CD4-positive, alpha-beta memory T cell (primary cell): Measurements from ENCODE around the gene IL1RL1. TPM values are rescaled to one million over a fixed set of nuclear protein-coding genes. Genes with fewer than 3 reads are reported as not detected.

Source experiments
- CTCF ChIA-PET: fragments of 350-600 bp; sonication (Branson Sonifier 250); formaldehyde crosslinking; loops from one replicate; lab custom pipeline; 2021; ENCODE audit warnings: inconsistent platforms; ENCODE audit not compliant: partially characterized antibody; lab: Charles Lee
- POLR2A ChIA-PET: fragments of 350-600 bp; sonication (Branson Sonifier 250); formaldehyde crosslinking; loops from one replicate; lab custom pipeline; 2021; ENCODE audit not compliant: partially characterized antibody; lab: Charles Lee
- DNase-seq, 5 donors: peaks; one replicate each; pipeline versions ENCODE4 v3.0.0 to v3.0.0-alpha.2; 2020 to 2022; ENCODE audit warnings: mixed read lengths in 1 of 5
- H3K27ac ChIP-seq: one replicate; pipeline ENCODE4 v1.7.0; 2013; ENCODE audit warnings: low read depth, low read length
- H3K27me3 ChIP-seq: 2 replicates; pipeline ENCODE4 v1.7.0; 2013; ENCODE audit warnings: mild to moderate bottlenecking, low read length, moderate library complexity; ENCODE audit not compliant: insufficient read depth
- H3K36me3 ChIP-seq: 2 replicates; pipeline ENCODE4 v1.7.0; 2013; ENCODE audit warnings: mild to moderate bottlenecking, low read length, moderate library complexity; ENCODE audit not compliant: insufficient read depth
- H3K4me1 ChIP-seq: 2 replicates; pipeline ENCODE4 v1.7.0; 2013; ENCODE audit warnings: mild to moderate bottlenecking, low read length, moderate library complexity; ENCODE audit not compliant: insufficient read depth
- H3K4me3 ChIP-seq, 2 donors: one replicate each; pipeline ENCODE4 v1.7.0; 2013; ENCODE audit warnings: low read length in 2 of 2, mild to moderate bottlenecking in 1 of 2
- H3K9me3 ChIP-seq, 2 donors: one replicate each; pipeline ENCODE4 v1.7.0; 2013; ENCODE audit warnings: low read length in 2 of 2, control low read depth in 1 of 2; ENCODE audit not compliant: control insufficient read depth in 1 of 2
- H3K27ac Mint-ChIP-seq, 7 donors: one replicate each; pipeline ENCODE4 v1.8.0; 2020 to 2021; ENCODE audit warnings: mixed read lengths in 7 of 7, mild to moderate bottlenecking in 6 of 7, inconsistent platforms in 3 of 7, moderate library complexity in 3 of 7
- H3K27me3 Mint-ChIP-seq, 2 donors: one replicate each; pipeline ENCODE4 v1.8.0; 2020 to 2021; ENCODE audit warnings: mixed read lengths in 2 of 2
- H3K36me3 Mint-ChIP-seq, 2 donors: one replicate each; pipeline ENCODE4 v1.8.0; 2020 to 2021; ENCODE audit warnings: mixed read lengths in 2 of 2, inconsistent platforms in 1 of 2, mild to moderate bottlenecking in 1 of 2
- H3K4me1 Mint-ChIP-seq, 4 donors: one replicate each; pipeline ENCODE4 v1.8.0; 2020 to 2021; ENCODE audit warnings: mixed read lengths in 4 of 4, mild to moderate bottlenecking in 1 of 4
- H3K4me3 Mint-ChIP-seq, 8 donors: one replicate each; pipeline ENCODE4 v1.8.0; 2020 to 2021; ENCODE audit warnings: mixed read lengths in 8 of 8, mild to moderate bottlenecking in 7 of 8, moderate library complexity in 6 of 8, inconsistent platforms in 3 of 8
- H3K9me3 Mint-ChIP-seq, 8 donors: one replicate each; pipeline ENCODE4 v1.8.0; 2020 to 2021; ENCODE audit warnings: mixed read lengths in 8 of 8, mild to moderate bottlenecking in 5 of 8, inconsistent platforms in 3 of 8, moderate library complexity in 1 of 8
- intact Hi-C: fragments of 100-400 bp; cut with micrococcal nuclease; formaldehyde crosslinking; loops from one replicate; pipeline ENCODE4 v1.15.1; 2023
- polyA plus RNA-seq, 2 donors: library from polyadenylated mRNA; unstranded; fragments of 300-500 nt; fragmentation: Illumina TruSeq; gene quantifications; one replicate each; pipeline ENCODE4 v1.2.3, GENCODE V29; 2021
- total RNA-seq, 2 experiments: library from RNA; stranded (reverse); gene quantifications; one replicate each; pipeline ENCODE4 v1.2.3, GENCODE V29; 2021

The IL1RL1 gene
- total and polyA plus RNA-seq, 4 experiments from 2014 or later: 0.26 to 0.33 (median 0.29) TPM; not detected in 1

GRCh38 chr2:102279391-102279735 lies 32.0 kb upstream of the IL1RL1 start:
- Mint-ChIP-seq H3K9me3 (peaks cover 0 to 2% (median 0%) of the 10 kb centered on the region in 8 donors), H3K4me1 (peaks cover 8 to 32% (median 17%) of the 10 kb centered on the region in 4 donors)
- H3K9me3 ChIP-seq: no peaks in the 10 kb centered on the region

GRCh38 chr2:102282678-102283091 lies 28.7 kb upstream of the IL1RL1 start:
- no peaks in the 10 kb centered on the region for H3K27me3 Mint-ChIP-seq
- H3K4me3 Mint-ChIP-seq: no peak overlapping the region
- ChIA-PET POLR2A (no interaction called here), CTCF (interaction anchor here (1.2 kb wide), 1 partner anchor 165 kb away, joined by 7 read pairs; no protein-coding TSS in a partner anchor)
- no peaks in the 10 kb centered on the region for H3K9me3 Mint-ChIP-seq
- Histone ChIP-seq H3K36me3 (no peaks in the 10 kb centered on the region), H3K4me3 (no peak overlapping the region), H3K4me1 (no peaks in the 10 kb centered on the region), H3K27ac (no peak overlapping the region), H3K9me3 (no peaks in the 10 kb centered on the region), H3K27me3 (no peaks in the 10 kb centered on the region)
- H3K4me1 Mint-ChIP-seq: peaks cover 0 to 11% (median 3%) of the 10 kb centered on the region in 4 donors
- no peaks in the 10 kb centered on the region for H3K36me3 Mint-ChIP-seq
- H3K27ac Mint-ChIP-seq: no peak overlapping the region
- DNase-seq: no peak
- intact Hi-C loops: no loop called here

More at GRCh38 chr2:102279391-102279735, 32.0 kb upstream of the IL1RL1 start:
- no peak overlapping the region for H3K27ac Mint-ChIP-seq
- H3K4me3 Mint-ChIP-seq: no peak overlapping the region
- no peak for DNase-seq
- H3K4me3 ChIP-seq: no peak overlapping the region
- no peaks in the 10 kb centered on the region for H3K27me3 ChIP-seq
- intact Hi-C loops: no loop called here
- H3K36me3 ChIP-seq: no peaks in the 10 kb centered on the region
- ChIA-PET CTCF (interaction anchor here (1.1 kb wide), 1 partner anchor 29 kb away, joined by 4 read pairs; no protein-coding TSS in a partner anchor), POLR2A (no interaction called here)
- H3K4me1 ChIP-seq: peaks cover 17% of the 10 kb centered on the region
- no peaks in the 10 kb centered on the region for H3K36me3 Mint-ChIP-seq
- no peak overlapping the region for H3K27ac ChIP-seq
- no peaks in the 10 kb centered on the region for H3K27me3 Mint-ChIP-seq

- ChIA-PET CTCF (interaction anchor here (1.3 to 1.6 kb wide), 2 partner anchors 12 to 43 kb away, joined by 5 read pairs; no protein-coding TSS in a partner anchor), POLR2A (no interaction called here)
- H3K9me3 Mint-ChIP-seq: no peaks in the 10 kb centered on the region
- no peak overlapping the region for H3K27ac Mint-ChIP-seq
- H3K36me3 ChIP-seq: no peaks in the 10 kb centered on the region
- H3K9me3 ChIP-seq: no peaks in the 10 kb centered on the region
- no peaks in the 10 kb centered on the region for H3K27me3 Mint-ChIP-seq
- H3K27me3 ChIP-seq: no peaks in the 10 kb centered on the region
- no peaks in the 10 kb centered on the region for H3K36me3 Mint-ChIP-seq
- intact Hi-C loops: no loop called here
- H3K4me1 ChIP-seq: no peaks in the 10 kb centered on the region
- H3K4me1 Mint-ChIP-seq: no peaks in the 10 kb centered on the region
- H3K27ac ChIP-seq: no peak overlapping the region
- no peak for DNase-seq
- no peak overlapping the region for H3K4me3 ChIP-seq
- H3K4me3 Mint-ChIP-seq: no peak overlapping the region
Observed at GRCh38 chr2:102283996-102284395, 27.4 kb upstream of the IL1RL1 start.

GRCh38 chr2:102284611-102285010 lies 26.8 kb upstream of the IL1RL1 start:
- intact Hi-C loops: no loop called here
- Mint-ChIP-seq H3K4me3 (no peak overlapping the region), H3K4me1 (no peaks in the 10 kb centered on the region), H3K27me3 (no peaks in the 10 kb centered on the region), H3K9me3 (no peaks in the 10 kb centered on the region), H3K36me3 (no peaks in the 10 kb centered on the region), H3K27ac (no peak overlapping the region)
- CTCF ChIA-PET: interaction anchor here (0.9 to 1.6 kb wide), 3 partner anchors 12 to 44 kb away, joined by 3 to 5 read pairs (median 5); no protein-coding TSS in a partner anchor
- H3K27me3 ChIP-seq: no peaks in the 10 kb centered on the region
- H3K9me3 ChIP-seq: no peaks in the 10 kb centered on the region
- no peaks in the 10 kb centered on the region for H3K4me1 ChIP-seq
- H3K36me3 ChIP-seq: no peaks in the 10 kb centered on the region
- H3K4me3 ChIP-seq: no peak overlapping the region
- DNase-seq: no peak
- POLR2A ChIA-PET: no interaction called here
- no peak overlapping the region for H3K27ac ChIP-seq

GRCh38 chr2:102285368-102285767 lies 26.0 kb upstream of the IL1RL1 start:
- Histone ChIP-seq H3K4me1 (no peaks in the 10 kb centered on the region), H3K4me3 (no peak overlapping the region), H3K36me3 (no peaks in the 10 kb centered on the region), H3K9me3 (no peaks in the 10 kb centered on the region), H3K27ac (no peak overlapping the region), H3K27me3 (no peaks in the 10 kb centered on the region)
- DNase-seq: no peak
- Mint-ChIP-seq H3K4me1 (no peaks in the 10 kb centered on the region), H3K27me3 (peaks cover 0 to 2% of the 10 kb centered on the region in 2 donors), H3K9me3 (no peaks in the 10 kb centered on the region), H3K27ac (no peak overlapping the region), H3K36me3 (no peaks in the 10 kb centered on the region), H3K4me3 (no peak overlapping the region)
- CTCF ChIA-PET: interaction anchor here (0.8 to 1.3 kb wide), 2 partner anchors 9 to 265 kb away, joined by 3 read pairs; no protein-coding TSS in a partner anchor
- POLR2A ChIA-PET: no interaction called here
- intact Hi-C loops: no loop called here

- H3K27me3 ChIP-seq: no peaks in the 10 kb centered on the region
- CTCF ChIA-PET: interaction anchor here (0.8 to 1.3 kb wide), 3 partner anchors 10 to 266 kb away, joined by 3 read pairs; no protein-coding TSS in a partner anchor
- Mint-ChIP-seq H3K4me1 (peaks cover 0 to 1% (median 0%) of the 10 kb centered on the region in 4 donors), H3K4me3 (no peak overlapping the region), H3K27me3 (peaks cover 1 to 2% of the 10 kb centered on the region in 2 donors), H3K9me3 (no peaks in the 10 kb centered on the region), H3K36me3 (no peaks in the 10 kb centered on the region), H3K27ac (no peak overlapping the region)
- intact Hi-C loops: no loop called here
- no peaks in the 10 kb centered on the region for H3K9me3 ChIP-seq
- H3K4me3 ChIP-seq: no peak overlapping the region
- no peaks in the 10 kb centered on the region for H3K36me3 ChIP-seq
- no peak for DNase-seq
- no peak overlapping the region for H3K27ac ChIP-seq
- H3K4me1 ChIP-seq: no peaks in the 10 kb centered on the region
- POLR2A ChIA-PET: no interaction called here
Observed at GRCh38 chr2:102286041-102286440, 25.3 kb upstream of the IL1RL1 start.

GRCh38 chr2:102289129-102289528 lies 22.2 kb upstream of the IL1RL1 start:
- DNase-seq: no peak
- no peaks in the 10 kb centered on the region for H3K9me3 ChIP-seq
- no peak overlapping the region for H3K27ac ChIP-seq
- no peak overlapping the region for H3K4me3 Mint-ChIP-seq
- H3K27me3 ChIP-seq: no peaks in the 10 kb centered on the region
- no peaks in the 10 kb centered on the region for H3K36me3 ChIP-seq
- intact Hi-C loops: no loop called here
- ChIA-PET CTCF (interaction anchor here (1.0 to 1.2 kb wide), 2 partner anchors 13 to 283 kb away, joined by 3 read pairs; no protein-coding TSS in a partner anchor), POLR2A (no interaction called here)
- H3K36me3 Mint-ChIP-seq: no peaks in the 10 kb centered on the region
- no peaks in the 10 kb centered on the region for H3K9me3 Mint-ChIP-seq
- no peaks in the 10 kb centered on the region for H3K4me1 ChIP-seq
- no peak overlapping the region for H3K27ac Mint-ChIP-seq
- H3K27me3 Mint-ChIP-seq: peaks cover 1 to 2% of the 10 kb centered on the region in 2 donors
- H3K4me3 ChIP-seq: no peak overlapping the region
- H3K4me1 Mint-ChIP-seq: peaks cover 0 to 5% (median 2%) of the 10 kb centered on the region in 4 donors
